Medulla oblongata (tissue), 1 donor: ENCODE measurements around the gene SELE.
"Not testable (repeated sequence)": the region's sequence is repeated elsewhere in the genome, so short reads cannot be mapped to it uniquely, and the experiment has no call there.

ENCODE experiments used
- DNase-seq: peaks from one replicate; pipeline ENCODE4 v3.0.0-alpha.2; 2015; ENCODE audit errors: extremely low spot score

Gene SELE

DNA sequence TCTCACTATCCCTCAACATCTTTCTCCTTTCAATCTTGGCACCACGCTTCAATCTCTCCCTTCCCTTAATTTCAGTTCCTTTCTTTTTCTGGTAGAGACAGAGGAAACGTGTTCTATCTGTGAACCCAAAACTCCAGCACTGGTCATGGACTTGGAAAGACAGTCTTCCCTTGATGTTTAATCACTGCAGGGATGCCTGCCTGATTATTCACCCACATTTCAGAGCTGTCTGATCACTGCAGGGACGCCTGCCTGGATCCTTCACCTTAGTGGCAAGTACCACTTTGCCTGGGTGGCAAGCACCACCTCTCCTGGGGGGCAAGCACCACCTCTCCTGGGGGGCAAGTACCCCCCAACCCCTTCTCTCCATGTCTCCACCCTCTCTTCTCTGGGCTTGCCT is 50.2 kb downstream of the SELE start:
- DNase-seq, result no peak

DNA sequence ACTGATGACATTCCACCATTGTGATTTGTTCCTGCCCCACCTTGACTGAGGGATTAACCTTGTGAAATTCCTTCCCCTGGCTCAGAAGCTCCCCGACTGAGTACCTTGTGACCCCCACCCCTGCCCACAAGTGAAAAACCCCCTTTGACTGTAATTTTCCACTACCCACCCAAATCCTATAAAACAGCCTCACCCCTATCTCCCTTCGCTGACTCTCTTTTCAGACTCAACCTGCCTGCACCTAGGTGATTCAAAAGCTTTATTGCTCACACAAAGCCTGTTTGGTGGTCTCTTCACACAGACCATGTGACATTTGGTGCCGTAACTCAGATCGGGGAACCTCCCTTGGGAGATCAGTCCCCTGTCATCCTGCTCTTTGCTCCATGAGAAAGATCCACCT is 50.7 kb downstream of the SELE start:
- DNase-seq, result not testable (repeated sequence)

DNA sequence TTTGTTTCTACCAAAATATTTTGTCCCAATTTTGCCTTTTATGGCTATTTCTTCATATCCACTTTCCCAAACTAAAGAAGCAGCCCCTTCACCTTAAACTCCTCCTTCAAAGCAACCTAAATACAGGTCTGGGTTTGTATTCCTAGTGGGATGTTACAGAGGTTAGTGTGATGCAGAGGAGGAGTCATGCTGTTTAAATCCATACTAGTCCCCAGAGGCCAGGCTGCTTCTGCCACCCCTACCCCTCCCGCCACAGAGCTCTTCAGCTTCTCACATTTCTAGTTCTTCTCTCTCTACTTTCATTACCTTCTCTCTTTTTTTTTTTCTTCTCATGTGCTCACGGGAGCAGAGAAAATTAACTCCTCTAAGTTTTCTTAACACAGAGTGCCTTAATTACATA is 51.8 kb downstream of the SELE start:
- no peak for DNase-seq

DNA sequence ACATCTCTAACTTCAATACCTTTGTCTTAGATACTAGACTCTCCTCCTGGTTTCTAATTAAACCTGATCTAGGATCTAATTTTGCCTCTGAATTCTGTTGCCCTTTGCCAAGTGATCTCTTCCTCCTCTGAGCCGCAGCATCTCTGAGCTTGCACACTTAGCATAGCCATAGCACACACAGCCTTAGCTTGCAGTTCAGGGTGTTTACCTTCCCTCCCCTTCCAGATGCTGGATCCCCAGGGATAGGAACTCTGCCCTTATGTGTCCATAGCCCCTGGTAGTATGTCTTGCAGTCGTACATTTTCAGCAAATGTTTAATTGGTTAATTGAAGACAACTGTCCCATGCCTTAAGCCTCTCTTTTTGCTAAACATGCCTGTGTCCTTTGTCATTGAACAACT is 52.7 kb downstream of the SELE start:
- DNase-seq, result no peak

DNA sequence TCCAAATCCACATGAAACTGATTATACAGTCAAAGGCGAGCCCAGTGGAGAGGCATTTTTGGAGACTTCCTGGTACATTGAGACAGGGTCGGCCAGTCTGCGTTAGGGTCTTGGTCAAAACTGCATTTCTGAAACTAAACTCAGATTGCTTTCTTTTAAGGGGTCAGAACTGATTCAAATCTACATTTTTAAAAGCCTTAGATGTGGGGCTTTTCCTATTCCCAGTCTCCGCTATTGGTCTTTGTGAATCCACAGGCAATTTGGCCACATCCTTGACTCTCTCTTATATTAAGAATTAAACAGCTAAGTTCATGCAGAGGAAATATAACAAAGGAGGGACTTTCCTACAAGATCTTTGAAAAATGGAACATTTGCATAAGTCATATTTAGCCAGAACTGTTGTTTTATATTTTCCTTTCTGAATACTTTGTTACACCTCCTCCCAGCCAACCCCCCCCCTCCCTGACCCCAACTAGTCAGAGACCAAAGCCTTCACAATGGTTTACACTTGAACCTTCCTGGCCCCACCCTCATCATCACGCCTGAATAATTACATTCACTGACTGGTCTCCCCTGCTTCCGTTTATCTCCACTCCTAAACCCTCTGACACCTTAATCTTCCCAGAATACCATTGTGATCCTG is 53.4 kb downstream of the SELE start:
- no peak for DNase-seq

DNA sequence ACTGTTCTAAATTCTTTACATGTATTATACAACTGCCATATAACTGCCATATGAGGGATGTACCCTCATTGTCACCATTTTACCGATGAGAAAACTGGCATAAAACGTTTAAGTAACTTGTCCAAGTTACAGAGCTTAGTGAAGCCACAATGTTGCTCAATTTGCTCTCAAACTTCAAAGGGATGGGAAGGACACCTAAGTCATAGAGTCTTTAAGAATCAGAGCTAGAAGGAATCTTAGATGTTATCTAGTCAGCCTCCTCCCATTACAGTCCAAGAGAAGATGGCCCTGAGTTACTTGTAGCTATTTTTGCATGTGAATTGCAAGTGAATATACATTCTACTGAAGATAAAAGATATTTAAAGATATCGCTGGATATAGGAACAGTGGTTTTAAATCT is 54.2 kb downstream of the SELE start:
- DNase-seq, result no peak

DNA sequence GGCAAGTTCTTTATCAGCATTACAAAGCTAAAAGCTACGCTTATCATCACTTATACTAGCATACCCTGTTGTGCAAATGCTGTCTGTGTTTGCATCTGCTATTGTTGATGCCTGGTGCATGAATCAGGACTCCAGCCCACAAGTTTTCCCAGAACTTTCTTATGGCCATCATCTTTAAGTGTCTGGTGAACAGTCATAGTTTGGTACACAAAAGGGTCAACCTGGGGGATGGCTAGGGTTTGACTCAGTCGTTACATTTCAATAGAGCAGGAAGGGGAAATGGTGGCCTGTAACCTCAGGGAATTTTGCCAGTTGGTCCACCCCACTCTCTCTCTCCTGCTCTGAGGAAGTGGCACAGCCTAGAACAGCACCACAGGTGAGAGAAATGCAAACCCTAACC is 57.9 kb downstream of the SELE start:
- DNase-seq, result no peak
